Prostate gland (tissue), 2 donors: ENCODE measurements around the gene SYNJ2. TPM values are rescaled to one million over a fixed set of nuclear protein-coding genes. Genes with fewer than 3 reads are reported as not detected.

Source experiments
- DNase-seq: peaks from one replicate; pipeline ENCODE4 v3.0.0-alpha.2; 2019; ENCODE audit warnings: low spot score
- H3K27ac ChIP-seq, 2 donors: fragments of 200-600 bp; sonication (generic); 2 replicates each; pipeline ENCODE4 v1.5.1; 2017 to 2019
- H3K27me3 ChIP-seq: fragments of 200-600 bp; sonication (generic); replicated peaks from 2 replicates; pipeline ENCODE4 v1.5.1; 2019; ENCODE audit not compliant: insufficient read depth
- H3K36me3 ChIP-seq, 2 donors: fragments of 200-600 bp; sonication (generic); 1 replicate in 1 of 2; 2 replicates in 1 of 2; pipeline versions ENCODE4 v1.5.1 to v1.8.1; 2017 to 2019
- H3K4me1 ChIP-seq: fragments of 200-600 bp; sonication (generic); replicated peaks from 2 replicates; pipeline ENCODE4 v1.5.1; 2019
- H3K4me3 ChIP-seq, 2 donors: fragments of 200-600 bp; sonication (generic); 2 replicates each; pipeline ENCODE4 v1.5.1; 2017 to 2019
- H3K9me3 ChIP-seq: fragments of 200-600 bp; sonication (generic); 2 replicates; pipeline ENCODE4 v1.5.1; 2017
- POLR2A ChIP-seq: fragments of 450-650 bp; IDR thresholded peaks from one replicate; pipeline ENCODE4 v1.6.1; 2016; ENCODE audit warnings: antibody characterized with exemption, mild to moderate bottlenecking
- POLR2AphosphoS5 ChIP-seq: sonication (generic); formaldehyde crosslinking; IDR thresholded peaks from one replicate; pipeline ENCODE4 v1.6.1; 2017; ENCODE audit warnings: antibody characterized with exemption
- WGBS: methylation state at CpG from one replicate; pipeline ENCODE4 v1.1.5; 2018; 5-methylcytosine and 5-hydroxymethylcytosine counted together
- intact Hi-C: fragments of 100-400 bp; cut with DNase I; formaldehyde crosslinking; loops from one replicate; pipeline ENCODE4 v1.14.2; 2022
- total RNA-seq, 2 donors: library from RNA; depleted of rRNA; stranded (reverse); fragments of >200 nt; gene quantifications; one replicate each; pipeline ENCODE4 v1.1.0, GENCODE V29; 2016
- TF ChIP-seq, protein P1 (sequence below), 4 experiments: fragments of 200-600 bp in 2 of 4; fragments of 450-650 bp in 2 of 4; sonication (generic) in 2 of 4; IDR thresholded peaks; 1 replicate in 3 of 4; 2 replicates in 1 of 4; pipeline ENCODE4 v1.5.1; 2016 to 2019; ENCODE audit warnings: antibody characterized with exemption in 4 of 4, mild to moderate bottlenecking in 2 of 4, moderate library complexity in 2 of 4

The SYNJ2 gene
- total RNA-seq, 2 donors from 2014 or later, result 19.7 to 19.9 TPM

DNA sequence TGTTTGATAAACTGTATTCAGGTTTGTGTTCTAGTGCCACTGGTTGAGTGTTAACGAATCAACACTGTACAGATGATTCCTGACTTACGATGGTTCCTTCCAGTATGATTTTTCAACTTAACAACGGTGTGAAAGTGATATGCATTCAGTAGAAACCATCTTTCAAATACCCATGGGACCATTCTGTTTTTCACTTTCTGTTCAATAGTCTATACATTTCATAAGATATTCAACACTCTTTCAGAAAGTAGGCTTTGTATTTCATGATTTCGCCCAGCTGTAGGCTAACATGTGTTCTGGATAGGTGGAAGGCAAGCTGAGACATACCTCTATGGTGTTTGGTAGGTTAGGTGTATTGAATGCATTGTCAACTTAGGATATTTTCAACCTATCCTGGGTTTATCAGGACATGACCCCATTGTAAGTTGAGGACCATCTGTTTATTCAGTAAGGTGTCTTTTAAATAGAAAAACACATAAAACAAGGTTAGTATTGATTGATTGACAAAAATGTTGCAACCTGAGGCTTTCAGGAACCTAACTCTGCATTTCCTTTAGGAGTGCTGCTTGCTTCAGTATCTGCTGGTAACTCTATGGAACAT is 32.3 kb downstream of the SYNJ2 start:
- H3K27ac ChIP-seq, result no peak overlapping the region
- H3K9me3 ChIP-seq, result no peaks in the 10 kb centered on the region
- intact Hi-C loops, result no loop called here
- H3K27me3 ChIP-seq, result no peaks in the 10 kb centered on the region
- no peak overlapping the region for H3K4me3 ChIP-seq
- DNase-seq, result no peak
- TF ChIP-seq, protein P1, sequence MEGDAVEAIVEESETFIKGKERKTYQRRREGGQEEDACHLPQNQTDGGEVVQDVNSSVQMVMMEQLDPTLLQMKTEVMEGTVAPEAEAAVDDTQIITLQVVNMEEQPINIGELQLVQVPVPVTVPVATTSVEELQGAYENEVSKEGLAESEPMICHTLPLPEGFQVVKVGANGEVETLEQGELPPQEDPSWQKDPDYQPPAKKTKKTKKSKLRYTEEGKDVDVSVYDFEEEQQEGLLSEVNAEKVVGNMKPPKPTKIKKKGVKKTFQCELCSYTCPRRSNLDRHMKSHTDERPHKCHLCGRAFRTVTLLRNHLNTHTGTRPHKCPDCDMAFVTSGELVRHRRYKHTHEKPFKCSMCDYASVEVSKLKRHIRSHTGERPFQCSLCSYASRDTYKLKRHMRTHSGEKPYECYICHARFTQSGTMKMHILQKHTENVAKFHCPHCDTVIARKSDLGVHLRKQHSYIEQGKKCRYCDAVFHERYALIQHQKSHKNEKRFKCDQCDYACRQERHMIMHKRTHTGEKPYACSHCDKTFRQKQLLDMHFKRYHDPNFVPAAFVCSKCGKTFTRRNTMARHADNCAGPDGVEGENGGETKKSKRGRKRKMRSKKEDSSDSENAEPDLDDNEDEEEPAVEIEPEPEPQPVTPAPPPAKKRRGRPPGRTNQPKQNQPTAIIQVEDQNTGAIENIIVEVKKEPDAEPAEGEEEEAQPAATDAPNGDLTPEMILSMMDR (IDR thresholded peaks at IDR 0.05), result no peak
- TF ChIP-seq POLR2AphosphoS5 (no peak), POLR2A (no peak)
- WGBS, result 74% methylated on average over 4 of the region's 4 CpGs
- no peaks in the 10 kb centered on the region for H3K36me3 ChIP-seq
- H3K4me1 ChIP-seq, result peaks cover 5% of the 10 kb centered on the region

DNA sequence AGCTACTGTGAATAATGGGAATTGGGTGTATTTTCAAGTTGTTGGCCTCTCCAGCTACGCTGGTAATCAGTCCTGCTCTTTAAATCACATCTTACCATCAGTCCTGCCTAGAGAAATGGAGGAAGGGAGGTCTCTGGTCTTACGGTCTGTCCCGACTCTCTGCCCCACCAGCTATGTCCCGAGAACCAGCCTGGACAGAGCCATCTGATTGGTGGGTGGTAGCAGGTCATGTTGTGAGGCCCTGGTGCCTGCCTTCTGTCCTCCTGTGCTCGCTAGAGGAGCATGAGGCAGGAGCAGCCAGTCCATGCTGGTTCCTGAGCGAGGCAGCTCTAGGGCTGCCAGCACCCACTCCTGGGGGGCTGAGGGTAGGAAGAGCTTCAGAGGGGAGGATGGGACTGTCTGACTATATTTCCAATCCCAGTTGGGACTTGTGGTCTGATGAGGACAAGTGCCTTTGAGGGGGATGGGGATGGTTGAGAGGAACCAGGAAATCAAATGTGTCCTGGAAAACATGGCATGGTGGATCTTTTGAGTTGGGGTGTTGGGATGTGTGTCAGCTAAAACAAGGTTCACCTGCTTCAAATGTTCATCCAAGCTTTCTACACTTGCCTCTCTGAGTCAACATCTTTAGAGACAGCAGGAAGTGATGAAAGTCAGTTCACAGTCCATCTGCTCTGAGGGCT is 33.0 kb downstream of the SYNJ2 start:
- DNase-seq, result no peak
- Histone ChIP-seq H3K9me3 (no peaks in the 10 kb centered on the region), H3K36me3 (no peaks in the 10 kb centered on the region), H3K4me1 (peaks cover 2% of the 10 kb centered on the region), H3K27me3 (no peaks in the 10 kb centered on the region), H3K4me3 (no peak overlapping the region), H3K27ac (no peak overlapping the region)
- TF ChIP-seq POLR2A, result no peak
- TF ChIP-seq, protein P1 (IDR thresholded peaks at IDR 0.05), result no peak
- TF ChIP-seq POLR2AphosphoS5, result no peak
- WGBS, result 98% methylated on average over 6 of the region's 6 CpGs
- intact Hi-C loops, result no loop called here

DNA sequence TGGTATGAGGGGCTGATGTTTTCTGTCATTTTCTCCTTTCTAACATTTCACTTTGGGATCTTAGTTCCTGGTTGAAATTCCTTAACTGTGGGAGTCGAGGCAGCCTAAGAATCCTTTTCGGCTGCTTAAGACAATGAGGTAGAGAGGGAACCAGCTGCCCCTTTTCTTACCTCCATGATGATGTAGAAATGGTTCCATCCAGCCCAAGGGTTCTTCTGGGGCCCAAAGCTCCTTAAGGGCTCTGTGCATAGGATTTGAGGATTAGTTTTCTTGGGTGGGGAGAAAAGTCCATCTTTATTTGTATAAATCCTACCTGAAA is 33.5 kb downstream of the SYNJ2 start:
- intact Hi-C loops, result no loop called here
- Histone ChIP-seq H3K27ac (no peak overlapping the region), H3K4me1 (no peaks in the 10 kb centered on the region), H3K36me3 (no peaks in the 10 kb centered on the region), H3K27me3 (no peaks in the 10 kb centered on the region), H3K4me3 (no peak overlapping the region), H3K9me3 (no peaks in the 10 kb centered on the region)
- TF ChIP-seq POLR2A (no peak), POLR2AphosphoS5 (no peak)
- TF ChIP-seq, protein P1 (IDR thresholded peaks at IDR 0.05), result no peak
- no peak for DNase-seq
- WGBS, result 85% methylated on average over 2 of the region's 2 CpGs

DNA sequence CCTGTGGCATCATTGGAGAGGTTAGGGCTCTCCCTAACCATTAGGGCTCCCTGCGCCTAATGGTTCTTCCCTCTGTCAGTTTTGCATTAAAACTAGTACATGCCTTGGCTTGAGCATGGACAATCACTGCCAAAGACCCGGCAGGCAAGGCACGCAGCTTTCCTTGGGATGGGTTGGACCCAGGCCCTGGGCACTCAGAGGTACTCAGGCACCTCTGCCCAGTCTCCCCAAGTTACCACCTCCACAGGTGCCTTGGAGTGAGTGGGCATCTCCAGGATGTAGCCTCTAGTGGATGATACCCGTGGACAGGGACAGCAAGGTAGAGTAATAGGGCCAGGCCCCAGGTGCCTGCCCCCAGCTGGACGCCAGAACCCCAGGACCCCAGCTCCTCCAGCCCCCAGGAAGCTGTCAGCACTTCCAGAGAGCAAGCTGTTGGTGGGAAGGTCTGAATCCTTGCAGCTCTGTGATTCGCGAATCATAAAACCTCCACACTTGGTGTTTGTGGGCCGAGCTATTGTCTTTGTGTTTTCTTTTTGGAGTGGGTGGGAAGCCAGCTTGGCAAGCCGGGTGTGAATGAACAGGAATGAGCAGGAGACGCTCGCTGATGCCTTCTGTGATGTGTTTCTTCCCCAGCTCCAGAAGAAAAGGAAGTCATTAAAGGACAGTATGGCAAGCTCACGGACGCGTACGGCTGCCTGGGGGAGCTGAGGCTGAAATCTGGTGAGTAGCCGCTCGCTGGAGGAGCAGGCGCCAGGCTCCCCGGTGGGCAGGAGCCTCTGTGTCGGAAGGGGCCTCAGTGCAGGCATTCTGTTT is 35.1 kb downstream of the SYNJ2 start:
- no peak for DNase-seq
- Histone ChIP-seq H3K36me3 (no peaks in the 10 kb centered on the region), H3K4me3 (no peak overlapping the region), H3K4me1 (no peaks in the 10 kb centered on the region), H3K27ac (no peak overlapping the region), H3K9me3 (no peaks in the 10 kb centered on the region), H3K27me3 (no peaks in the 10 kb centered on the region)
- intact Hi-C loops, result no loop called here
- 48% methylated on average over 20 of the region's 20 CpGs for WGBS
- TF ChIP-seq, protein P1 (IDR thresholded peaks at IDR 0.05), result no peak
- TF ChIP-seq POLR2AphosphoS5 (no peak), POLR2A (no peak)
